Suprapubic skin (tissue), 4 donors: ENCODE data around the gene HOXB9. TPM values are rescaled to one million over a fixed set of nuclear protein-coding genes. Genes with fewer than 3 reads are reported as not detected.

ENCODE experiments used
- DNase-seq, 2 donors: peaks; one replicate each; pipeline ENCODE4 v3.0.0-alpha.2; 2019; ENCODE audit warnings: low spot score in 2 of 2
- H3K27ac ChIP-seq: fragments of 200-600 bp; sonication (generic); one replicate; pipeline ENCODE4 v1.5.1; 2019
- H3K27me3 ChIP-seq: fragments of 200-600 bp; sonication (generic); one replicate; pipeline ENCODE4 v1.5.1; 2019
- H3K36me3 ChIP-seq: fragments of 200-600 bp; sonication (generic); one replicate; pipeline ENCODE4 v1.5.1; 2019
- H3K4me1 ChIP-seq: fragments of 200-600 bp; sonication (generic); one replicate; pipeline ENCODE4 v1.5.1; 2019
- H3K4me3 ChIP-seq: fragments of 200-600 bp; sonication (generic); one replicate; pipeline ENCODE4 v1.5.1; 2019; ENCODE audit warnings: mild to moderate bottlenecking
- H3K9me3 ChIP-seq: fragments of 200-600 bp; sonication (generic); one replicate; pipeline ENCODE4 v1.5.1; 2019
- EP300 ChIP-seq: sonication (generic); formaldehyde crosslinking; IDR thresholded peaks from one replicate; pipeline ENCODE4 v1.6.1; 2017; ENCODE audit warnings: antibody characterized with exemption
- POLR2A ChIP-seq, 2 donors: fragments of 450-650 bp; IDR thresholded peaks; one replicate each; pipeline ENCODE4 v1.6.1; 2017; ENCODE audit warnings: antibody characterized with exemption in 2 of 2, mild to moderate bottlenecking in 2 of 2, moderate library complexity in 2 of 2
- POLR2AphosphoS5 ChIP-seq, 3 donors: sonication (generic); formaldehyde crosslinking; IDR thresholded peaks; one replicate each; pipeline ENCODE4 v1.6.1; 2017; ENCODE audit warnings: antibody characterized with exemption in 3 of 3
- WGBS: methylation state at CpG from one replicate; pipeline ENCODE4 v1.1.5; 2018; 5-methylcytosine and 5-hydroxymethylcytosine counted together
- total RNA-seq, 4 donors: library from RNA; depleted of rRNA; stranded (reverse); fragments of >200 nt; gene quantifications; one replicate each; pipeline ENCODE4 v1.1.0, GENCODE V29; 2016
- TF ChIP-seq, protein P1 (sequence below), 2 donors: fragments of 200-600 bp in 1 of 2; fragments of 450-650 bp in 1 of 2; sonication (generic) in 1 of 2; IDR thresholded peaks; one replicate each; pipeline ENCODE4 v1.5.1; 2016 to 2019; ENCODE audit warnings: antibody characterized with exemption in 2 of 2, mild to moderate bottlenecking in 1 of 2, moderate library complexity in 1 of 2

The HOXB9 gene
- total RNA-seq, 4 donors from 2014 or later: 0.23 to 0.42 TPM; not detected in 2

DNA sequence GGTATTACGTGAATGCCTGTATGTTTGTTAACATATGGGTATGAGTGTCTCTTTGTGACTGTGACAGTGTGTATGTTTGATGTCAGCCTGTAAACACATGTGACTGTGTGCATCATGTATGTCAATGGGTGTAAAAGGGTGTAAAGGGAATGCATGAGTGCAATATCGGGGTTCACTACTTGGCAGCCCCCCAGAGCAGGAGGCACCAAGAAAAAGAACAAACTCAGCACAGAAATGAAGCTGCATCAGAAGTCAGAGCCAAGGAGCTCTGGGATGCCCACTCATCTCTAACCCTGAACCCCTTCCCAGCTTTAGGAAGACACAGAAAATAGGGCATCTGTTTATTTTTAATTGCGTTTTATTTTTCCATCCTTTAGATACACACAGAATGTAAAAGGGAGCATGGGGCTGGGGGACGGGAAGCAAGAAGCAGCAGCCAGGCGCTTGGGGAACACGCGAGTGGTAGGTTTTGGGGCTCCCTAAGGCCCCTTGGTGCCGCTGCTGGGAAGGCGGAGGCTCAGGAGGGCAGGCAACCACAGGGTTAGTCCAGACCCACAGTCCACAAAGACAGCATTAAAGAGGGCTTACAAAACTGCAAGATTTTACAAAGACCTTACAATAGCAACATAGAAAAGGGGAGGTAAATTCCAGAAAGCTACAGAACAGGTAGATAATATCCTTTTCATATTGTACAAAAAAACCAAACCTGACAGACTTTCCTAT lies 19.1 kb downstream of the HOXB9 start:
- Histone ChIP-seq H3K36me3 (no peaks in the 10 kb centered on the region), H3K27ac (no peak overlapping the region), H3K4me1 (peaks cover 50% of the 10 kb centered on the region), H3K9me3 (no peaks in the 10 kb centered on the region), H3K27me3 (peaks cover 48% of the 10 kb centered on the region), H3K4me3 (no peak overlapping the region)
- TF ChIP-seq POLR2A (IDR thresholded peaks at IDR 0.05): no peak
- TF ChIP-seq, protein P1, sequence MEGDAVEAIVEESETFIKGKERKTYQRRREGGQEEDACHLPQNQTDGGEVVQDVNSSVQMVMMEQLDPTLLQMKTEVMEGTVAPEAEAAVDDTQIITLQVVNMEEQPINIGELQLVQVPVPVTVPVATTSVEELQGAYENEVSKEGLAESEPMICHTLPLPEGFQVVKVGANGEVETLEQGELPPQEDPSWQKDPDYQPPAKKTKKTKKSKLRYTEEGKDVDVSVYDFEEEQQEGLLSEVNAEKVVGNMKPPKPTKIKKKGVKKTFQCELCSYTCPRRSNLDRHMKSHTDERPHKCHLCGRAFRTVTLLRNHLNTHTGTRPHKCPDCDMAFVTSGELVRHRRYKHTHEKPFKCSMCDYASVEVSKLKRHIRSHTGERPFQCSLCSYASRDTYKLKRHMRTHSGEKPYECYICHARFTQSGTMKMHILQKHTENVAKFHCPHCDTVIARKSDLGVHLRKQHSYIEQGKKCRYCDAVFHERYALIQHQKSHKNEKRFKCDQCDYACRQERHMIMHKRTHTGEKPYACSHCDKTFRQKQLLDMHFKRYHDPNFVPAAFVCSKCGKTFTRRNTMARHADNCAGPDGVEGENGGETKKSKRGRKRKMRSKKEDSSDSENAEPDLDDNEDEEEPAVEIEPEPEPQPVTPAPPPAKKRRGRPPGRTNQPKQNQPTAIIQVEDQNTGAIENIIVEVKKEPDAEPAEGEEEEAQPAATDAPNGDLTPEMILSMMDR (IDR thresholded peaks at IDR 0.05): no peak
- TF ChIP-seq EP300: no peak
- no peak for TF ChIP-seq POLR2AphosphoS5 (IDR thresholded peaks at IDR 0.05)
- WGBS: 90% methylated on average over 9 of the region's 9 CpGs
- no peak for DNase-seq

DNA sequence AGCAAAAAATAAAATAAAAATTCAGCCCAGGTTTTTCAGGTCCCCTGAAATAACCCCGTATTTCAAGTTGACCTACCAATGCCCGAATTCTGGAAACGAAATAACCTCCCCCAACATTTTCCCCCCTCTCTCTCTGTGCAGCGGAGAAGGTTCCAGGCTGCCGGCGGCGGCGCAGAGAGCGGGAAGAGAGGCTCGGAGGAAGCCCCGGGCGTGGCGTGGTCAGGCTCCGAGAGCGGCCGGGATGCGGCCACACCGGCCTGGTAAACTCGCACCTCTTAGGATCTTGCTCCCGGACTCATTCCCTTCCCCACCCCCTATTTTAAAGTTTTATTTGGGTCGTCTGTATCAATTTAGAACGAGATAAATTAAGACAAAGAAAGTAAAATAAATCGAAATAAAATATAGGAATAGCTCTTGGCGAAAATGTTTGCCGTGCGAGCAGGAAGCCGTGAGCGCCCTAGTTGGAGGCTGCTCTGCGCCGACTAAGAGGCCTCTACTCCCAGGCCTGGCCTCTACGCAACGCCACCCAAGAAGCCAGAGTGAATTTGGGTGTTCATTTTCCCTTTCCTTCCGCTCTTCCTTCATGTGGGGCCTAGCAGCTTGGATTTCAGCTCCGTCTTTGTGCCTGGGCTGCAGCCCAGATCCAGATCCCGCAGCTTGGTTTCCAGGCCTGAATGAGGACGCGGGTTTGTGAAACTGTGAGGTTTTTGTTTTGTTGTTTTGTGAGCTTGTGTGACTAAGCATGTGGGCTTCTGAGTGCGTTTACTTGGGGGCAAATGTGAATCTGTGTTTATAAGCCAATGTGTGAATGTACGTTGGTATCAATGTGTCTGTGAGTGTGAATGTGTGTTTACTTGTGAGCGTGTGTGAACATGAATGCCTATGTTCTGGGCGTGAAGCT lies 19.9 kb downstream of the HOXB9 start:
- TF ChIP-seq POLR2A (IDR thresholded peaks at IDR 0.05) (no peak), POLR2AphosphoS5 (IDR thresholded peaks at IDR 0.05) (no peak), EP300 (no peak)
- TF ChIP-seq, protein P1 (IDR thresholded peaks at IDR 0.05): no peak
- no peak for DNase-seq
- WGBS: 73% methylated on average over 41 of the region's 41 CpGs
- peaks cover 48% of the 10 kb centered on the region for H3K27me3 ChIP-seq
- H3K9me3 ChIP-seq: no peaks in the 10 kb centered on the region
- peak overlapping the region; percentile 5 for H3K27ac ChIP-seq
- no peak overlapping the region for H3K4me3 ChIP-seq
- H3K36me3 ChIP-seq: no peaks in the 10 kb centered on the region
- peaks cover 50% of the 10 kb centered on the region for H3K4me1 ChIP-seq

DNA sequence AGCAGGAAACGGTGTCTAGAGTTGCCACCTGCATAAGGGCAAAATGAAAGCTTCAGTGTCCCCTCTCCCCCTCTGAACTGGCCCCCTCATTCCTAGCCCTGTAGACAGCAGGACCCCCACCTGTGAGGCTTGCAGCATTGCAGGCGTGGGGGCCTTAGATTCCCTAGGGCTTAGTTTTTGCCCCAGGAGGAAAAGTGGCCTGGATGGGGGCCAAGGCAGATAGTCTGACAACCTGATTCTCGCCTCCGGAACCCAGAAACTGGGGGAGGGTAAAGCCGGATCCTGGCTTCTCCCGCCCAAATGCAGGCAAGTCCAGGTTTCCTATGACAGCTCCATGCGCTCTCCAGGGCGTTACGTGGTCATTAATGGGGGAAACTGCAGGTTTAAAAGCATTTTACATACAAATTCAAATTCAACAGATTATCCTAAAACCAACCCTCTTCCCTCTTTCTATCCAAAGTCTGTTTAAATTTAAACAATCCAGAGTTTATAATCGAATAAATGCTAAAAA lies 20.7 kb downstream of the HOXB9 start:
- Histone ChIP-seq H3K27me3 (peaks cover 55% of the 10 kb centered on the region), H3K36me3 (no peaks in the 10 kb centered on the region), H3K9me3 (no peaks in the 10 kb centered on the region), H3K4me1 (peaks cover 44% of the 10 kb centered on the region), H3K27ac (peak overlapping the region; percentile 72), H3K4me3 (peak overlapping the region; percentile 54)
- DNase-seq: no peak
- 58% methylated on average over 9 of the region's 10 CpGs for WGBS
- TF ChIP-seq POLR2AphosphoS5 (IDR thresholded peaks at IDR 0.05) (no peak), EP300 (no peak), POLR2A (IDR thresholded peaks at IDR 0.05) (no peak)
- TF ChIP-seq, protein P1 (IDR thresholded peaks at IDR 0.05): no peak

DNA sequence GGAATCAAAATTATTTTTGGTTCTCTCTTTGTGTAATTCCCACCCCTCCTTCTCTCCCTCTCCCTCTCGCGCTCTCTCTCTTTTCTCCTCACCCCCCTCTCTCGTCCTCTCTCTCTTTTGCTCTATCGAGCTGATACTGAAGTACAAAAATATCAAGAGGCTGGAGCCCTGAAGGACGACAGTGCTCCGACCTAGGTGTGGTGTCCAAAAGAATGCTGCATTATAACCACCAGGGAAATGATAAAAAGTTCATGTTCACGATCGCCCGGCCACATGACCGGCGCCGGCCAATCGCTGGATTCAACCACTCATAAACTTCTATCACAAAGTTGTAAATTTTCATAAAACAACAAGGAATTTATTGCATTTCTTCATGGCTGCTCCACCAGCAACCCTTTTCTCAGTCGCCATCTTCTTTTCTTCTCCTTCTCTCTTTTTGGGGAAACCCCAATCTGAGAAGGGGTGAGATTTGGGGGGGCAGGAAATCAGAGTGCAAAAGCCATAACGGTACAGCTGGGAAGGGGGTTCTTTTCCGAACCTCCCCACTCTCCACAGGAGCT lies 21.3 kb downstream of the HOXB9 start, which contains the start of gene HOXB6:
TSS of gene HOXB6 (minus strand) at position 217 of the 560 bp plus-strand sequence. CDS start 6,836 bp downstream, outside the sequence.
- peak within 1 kb of the TSS; percentile 72 for H3K27ac ChIP-seq
- peak within 1 kb of the TSS; percentile 54 for H3K4me3 ChIP-seq
- no peaks in the 10 kb centered on the region for H3K9me3 ChIP-seq
- 11% methylated on average over 16 of the region's 16 CpGs for WGBS
- peaks cover 38% of the 10 kb centered on the region for H3K4me1 ChIP-seq
- H3K27me3 ChIP-seq: peaks cover 61% of the 10 kb centered on the region
- no peaks in the 10 kb centered on the region for H3K36me3 ChIP-seq
- no peak for DNase-seq
- no peak for TF ChIP-seq POLR2A (IDR thresholded peaks at IDR 0.05)
- TF ChIP-seq, protein P1 (IDR thresholded peaks at IDR 0.05): peak in 1 of 2 donors; percentile 1
